OCI-LY3 (cell line): ENCODE data around the gene SAMD13.

Source experiments
- H2AFZ ChIP-seq: fragments of 200-600, 300-600 bp; shearing (Covaris generic); 2 replicates; pipeline ENCODE4 v1.6.0; 2014; ENCODE audit warnings: antibody characterized with exemption, low read depth, low read length
- H3K27ac ChIP-seq: fragments of 200-600, 300-600 bp; sonication (generic); 2 replicates; pipeline ENCODE4 v1.5.1; 2014; ENCODE audit warnings: mild to moderate bottlenecking, low read length, moderate library complexity, mixed read lengths
- H3K27me3 ChIP-seq: fragments of 200-600, 300-600 bp; sonication (generic); 2 replicates; pipeline ENCODE4 v1.6.1; 2014; ENCODE audit warnings: low read depth, low read length, mixed read lengths
- H3K36me3 ChIP-seq: fragments of 200-600, 300-600 bp; sonication (generic); replicated peaks from 2 replicates; pipeline ENCODE3; 2014; ENCODE audit warnings: low read depth, low read length, mixed read lengths
- H3K4me1 ChIP-seq: fragments of 300-600, 200-600 bp; sonication (generic); 2 replicates; pipeline ENCODE4 v1.6.1; 2014; ENCODE audit warnings: low read length, mixed read lengths
- H3K4me2 ChIP-seq: fragments of 200-600, 300-600 bp; sonication (generic); 2 replicates; pipeline ENCODE4 v1.6.1; 2014; ENCODE audit warnings: low read length, mixed read lengths
- H3K4me3 ChIP-seq: fragments of 300-600, 200-600 bp; sonication (generic); 2 replicates; pipeline ENCODE4 v1.5.1; 2014; ENCODE audit warnings: antibody characterized with exemption, mild to moderate bottlenecking, low read length, moderate library complexity
- H3K79me2 ChIP-seq: fragments of 300-600, 200-600 bp; shearing (Covaris generic); 2 replicates; pipeline ENCODE4 v1.6.1; 2014; ENCODE audit warnings: mild to moderate bottlenecking, low read length, mixed read lengths
- H3K9ac ChIP-seq: fragments of 300-600, 200-600 bp; shearing (Covaris generic); 2 replicates; pipeline ENCODE4 v1.6.0; 2014; ENCODE audit warnings: mild to moderate bottlenecking, low read length, moderate library complexity
- H3K9me3 ChIP-seq: fragments of 200-600, 300-600 bp; shearing (Covaris generic); 2 replicates; pipeline ENCODE4 v1.6.1; 2014; ENCODE audit warnings: low read length, mixed read lengths; ENCODE audit not compliant: insufficient read depth
- H4K20me1 ChIP-seq: fragments of 200-600, 300-600 bp; sonication (generic); 2 replicates; pipeline ENCODE4 v1.6.1; 2016; ENCODE audit warnings: low read length, mixed read lengths; ENCODE audit not compliant: insufficient read depth
- CTCF ChIP-seq: fragments of 200-600, 300-600 bp; sonication (generic); IDR thresholded peaks from 2 replicates; pipeline ENCODE4 v1.5.1; 2014; ENCODE audit warnings: antibody characterized with exemption, low read length, low read depth
- EZH2phosphoT487 ChIP-seq: fragments of 200-600 bp; shearing (Covaris generic); IDR thresholded peaks from 2 replicates; pipeline ENCODE4 v1.6.1; 2018; ENCODE audit warnings: antibody characterized with exemption, mixed run types, low read depth

The SAMD13 gene

GRCh38 chr1:84352298-84353106 lies 51.0 kb downstream of the SAMD13 start:
- H3K79me2 ChIP-seq = no peaks in the 10 kb centered on the region
- H4K20me1 ChIP-seq = no peaks in the 10 kb centered on the region
- no peaks in the 10 kb centered on the region for H3K27me3 ChIP-seq
- H3K36me3 ChIP-seq = no peaks in the 10 kb centered on the region
- no peak overlapping the region for H3K27ac ChIP-seq
- TF ChIP-seq CTCF (no peak), EZH2phosphoT487 (no peak)
- H3K9ac ChIP-seq = no peak overlapping the region
- H3K4me2 ChIP-seq = no peak overlapping the region
- no peak overlapping the region for H2AFZ ChIP-seq
- no peaks in the 10 kb centered on the region for H3K4me1 ChIP-seq
- H3K4me3 ChIP-seq = no peak overlapping the region
- H3K9me3 ChIP-seq = no peaks in the 10 kb centered on the region

- H3K27me3 ChIP-seq = no peaks in the 10 kb centered on the region
- H4K20me1 ChIP-seq = no peaks in the 10 kb centered on the region
- H3K79me2 ChIP-seq = no peaks in the 10 kb centered on the region
- no peaks in the 10 kb centered on the region for H3K4me1 ChIP-seq
- H3K4me3 ChIP-seq = no peak overlapping the region
- no peaks in the 10 kb centered on the region for H3K9me3 ChIP-seq
- H2AFZ ChIP-seq = no peak overlapping the region
- no peaks in the 10 kb centered on the region for H3K36me3 ChIP-seq
- no peak overlapping the region for H3K9ac ChIP-seq
- H3K27ac ChIP-seq = no peak overlapping the region
- H3K4me2 ChIP-seq = no peak overlapping the region
- TF ChIP-seq CTCF = no peak
- no peak for TF ChIP-seq EZH2phosphoT487
These were observed 52.2 kb downstream of the SAMD13 start for GRCh38 chr1:84353695-84354094.

GRCh38 chr1:84355556-84355955 lies 54.0 kb downstream of the SAMD13 start:
- no peak for TF ChIP-seq CTCF
- no peak for TF ChIP-seq EZH2phosphoT487

GRCh38 chr1:84356881-84357280 lies 55.4 kb downstream of the SAMD13 start:
- no peaks in the 10 kb centered on the region for H3K9me3 ChIP-seq
- H2AFZ ChIP-seq = no peak overlapping the region
- H3K79me2 ChIP-seq = no peaks in the 10 kb centered on the region
- H3K4me2 ChIP-seq = no peak overlapping the region
- H3K4me1 ChIP-seq = no peaks in the 10 kb centered on the region
- no peak overlapping the region for H3K4me3 ChIP-seq
- H4K20me1 ChIP-seq = no peaks in the 10 kb centered on the region
- TF ChIP-seq EZH2phosphoT487 (no peak), CTCF (no peak)
- no peak overlapping the region for H3K9ac ChIP-seq
- H3K36me3 ChIP-seq = no peaks in the 10 kb centered on the region
- H3K27ac ChIP-seq = no peak overlapping the region
- H3K27me3 ChIP-seq = no peaks in the 10 kb centered on the region

More at GRCh38 chr1:84355556-84355955, 54.0 kb downstream of the SAMD13 start:
- Histone ChIP-seq H3K27ac (no peak overlapping the region), H3K4me1 (no peaks in the 10 kb centered on the region), H3K9me3 (no peaks in the 10 kb centered on the region), H3K9ac (no peak overlapping the region), H3K27me3 (no peaks in the 10 kb centered on the region), H3K79me2 (no peaks in the 10 kb centered on the region), H3K4me3 (no peak overlapping the region), H2AFZ (no peak overlapping the region), H3K4me2 (no peak overlapping the region), H4K20me1 (no peaks in the 10 kb centered on the region), H3K36me3 (no peaks in the 10 kb centered on the region)
